HepG2 (cell line): ENCODE measurements around the gene AUTS2.

Experiments used
- ELF4 ChIP-seq: sonication (generic); formaldehyde crosslinking; IDR thresholded peaks from 2 replicates; pipeline ENCODE4 v1.5.0; 2020; ENCODE audit warnings: missing genetic modification reagents, mild to moderate bottlenecking, moderate library complexity, borderline replicate concordance
- HOXA7 ChIP-seq: sonication (generic); formaldehyde crosslinking; IDR thresholded peaks from 2 replicates; pipeline ENCODE4 v1.8.1; 2022; ENCODE audit warnings: mild to moderate bottlenecking, missing genetic modification reagents, moderate library complexity
- MED13 ChIP-seq: sonication (generic); formaldehyde crosslinking; IDR thresholded peaks from 2 replicates; pipeline ENCODE4 v1.5.0; 2020; ENCODE audit warnings: missing genetic modification reagents
- SRSF1 ChIP-seq: fragments of 200-400 bp; formaldehyde crosslinking; optimal IDR thresholded peaks from 2 replicates; pipeline ENCODE3; 2017; ENCODE audit warnings: mild to moderate bottlenecking, low read depth, low read length, moderate library complexity
- YY1 ChIP-seq: IDR thresholded peaks from 2 replicates; pipeline ENCODE4 v1.6.1; 2011; ENCODE audit warnings: low read length, low read depth, moderate library complexity, mild to moderate bottlenecking; ENCODE audit not compliant: insufficient read depth, insufficient replicate concordance
- ZNF225 ChIP-seq: sonication (generic); formaldehyde crosslinking; IDR thresholded peaks from 2 replicates; pipeline ENCODE4 v1.4.0; 2020; ENCODE audit warnings: mild to moderate bottlenecking, missing genetic modification reagents
- TF ChIP-seq, protein P1 (sequence below): sonication (generic); formaldehyde crosslinking; conservative IDR thresholded peaks from 2 replicates; pipeline ENCODE4 v1.4.0; 2020; ENCODE audit warnings: missing genetic modification reagents
- TF ChIP-seq, protein P2 (sequence below): sonication (generic); formaldehyde crosslinking; IDR thresholded peaks from 2 replicates; pipeline ENCODE4 v1.5.0; 2020; ENCODE audit warnings: mild to moderate bottlenecking, missing genetic modification reagents, moderate library complexity
- TF ChIP-seq, protein P3 (sequence below): sonication (generic); formaldehyde crosslinking; IDR thresholded peaks from 2 replicates; pipeline ENCODE4 v1.4.0; 2020; ENCODE audit warnings: missing genetic modification reagents
- TF ChIP-seq, protein P4 (sequence below): IDR thresholded peaks from 2 replicates; pipeline ENCODE4 v1.6.1; 2012; ENCODE audit warnings: low read length, improper control_type of control experiment
- TF ChIP-seq, protein P5 (sequence below): sonication (generic); formaldehyde crosslinking; IDR thresholded peaks from 2 replicates; pipeline ENCODE4 v1.8.0; 2022; ENCODE audit warnings: missing genetic modification reagents, mild to moderate bottlenecking, borderline replicate concordance
- TF ChIP-seq, protein P6 (sequence below): sonication (generic); formaldehyde crosslinking; IDR thresholded peaks from 2 replicates; pipeline ENCODE4 v1.4.0; 2020; ENCODE audit warnings: missing genetic modification reagents

DNA sequence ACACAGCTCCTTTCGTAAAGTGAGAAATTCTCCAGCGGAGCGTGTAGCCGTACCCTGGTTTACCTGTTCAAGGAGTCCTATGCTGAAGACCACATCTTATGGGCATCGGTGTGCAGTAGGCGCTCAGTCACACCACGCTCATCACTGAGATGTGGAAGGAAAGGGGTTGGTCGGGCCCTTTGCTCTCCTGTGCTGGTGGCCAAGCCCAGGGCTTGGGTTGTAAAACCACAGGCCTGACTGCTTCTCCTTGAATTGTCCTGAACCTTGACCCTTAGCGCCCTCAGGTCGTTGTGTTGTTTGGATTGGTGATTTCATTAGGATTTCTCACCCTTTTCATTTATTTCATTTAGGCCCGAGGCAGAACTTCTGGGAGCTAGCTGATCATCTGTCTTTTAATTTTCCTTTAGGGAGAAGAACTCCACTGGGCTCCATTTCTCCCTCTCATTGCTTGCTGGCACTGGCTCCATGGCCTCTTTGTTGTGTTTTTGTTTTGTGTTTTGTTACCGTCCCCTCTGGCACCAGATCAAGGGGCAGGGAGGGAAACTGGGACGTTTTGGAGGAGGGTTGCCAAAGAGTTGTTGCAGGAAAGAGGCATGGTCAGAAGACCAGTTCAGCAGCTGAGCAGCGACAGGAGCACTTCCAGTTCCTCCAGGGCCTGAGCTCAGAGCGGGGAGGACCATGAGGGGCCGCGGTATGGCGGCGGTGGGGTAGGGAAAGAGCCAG lies 1022.2 kb downstream of the AUTS2 start:
- TF ChIP-seq YY1 (no peak), MED13 (no peak), ZNF225 (CRISPR knock-in tag) (no peak), ELF4 (no peak), HOXA7 (CRISPR knock-in tag) (no peak), SRSF1 (no peak)
- TF ChIP-seq, protein P1, sequence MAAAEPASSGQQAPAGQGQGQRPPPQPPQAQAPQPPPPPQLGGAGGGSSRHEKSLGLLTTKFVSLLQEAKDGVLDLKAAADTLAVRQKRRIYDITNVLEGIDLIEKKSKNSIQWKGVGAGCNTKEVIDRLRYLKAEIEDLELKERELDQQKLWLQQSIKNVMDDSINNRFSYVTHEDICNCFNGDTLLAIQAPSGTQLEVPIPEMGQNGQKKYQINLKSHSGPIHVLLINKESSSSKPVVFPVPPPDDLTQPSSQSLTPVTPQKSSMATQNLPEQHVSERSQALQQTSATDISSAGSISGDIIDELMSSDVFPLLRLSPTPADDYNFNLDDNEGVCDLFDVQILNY, result no peak
- TF ChIP-seq, protein P2, sequence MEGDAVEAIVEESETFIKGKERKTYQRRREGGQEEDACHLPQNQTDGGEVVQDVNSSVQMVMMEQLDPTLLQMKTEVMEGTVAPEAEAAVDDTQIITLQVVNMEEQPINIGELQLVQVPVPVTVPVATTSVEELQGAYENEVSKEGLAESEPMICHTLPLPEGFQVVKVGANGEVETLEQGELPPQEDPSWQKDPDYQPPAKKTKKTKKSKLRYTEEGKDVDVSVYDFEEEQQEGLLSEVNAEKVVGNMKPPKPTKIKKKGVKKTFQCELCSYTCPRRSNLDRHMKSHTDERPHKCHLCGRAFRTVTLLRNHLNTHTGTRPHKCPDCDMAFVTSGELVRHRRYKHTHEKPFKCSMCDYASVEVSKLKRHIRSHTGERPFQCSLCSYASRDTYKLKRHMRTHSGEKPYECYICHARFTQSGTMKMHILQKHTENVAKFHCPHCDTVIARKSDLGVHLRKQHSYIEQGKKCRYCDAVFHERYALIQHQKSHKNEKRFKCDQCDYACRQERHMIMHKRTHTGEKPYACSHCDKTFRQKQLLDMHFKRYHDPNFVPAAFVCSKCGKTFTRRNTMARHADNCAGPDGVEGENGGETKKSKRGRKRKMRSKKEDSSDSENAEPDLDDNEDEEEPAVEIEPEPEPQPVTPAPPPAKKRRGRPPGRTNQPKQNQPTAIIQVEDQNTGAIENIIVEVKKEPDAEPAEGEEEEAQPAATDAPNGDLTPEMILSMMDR (CRISPR knock-in tag), result no peak
- TF ChIP-seq, protein P3, sequence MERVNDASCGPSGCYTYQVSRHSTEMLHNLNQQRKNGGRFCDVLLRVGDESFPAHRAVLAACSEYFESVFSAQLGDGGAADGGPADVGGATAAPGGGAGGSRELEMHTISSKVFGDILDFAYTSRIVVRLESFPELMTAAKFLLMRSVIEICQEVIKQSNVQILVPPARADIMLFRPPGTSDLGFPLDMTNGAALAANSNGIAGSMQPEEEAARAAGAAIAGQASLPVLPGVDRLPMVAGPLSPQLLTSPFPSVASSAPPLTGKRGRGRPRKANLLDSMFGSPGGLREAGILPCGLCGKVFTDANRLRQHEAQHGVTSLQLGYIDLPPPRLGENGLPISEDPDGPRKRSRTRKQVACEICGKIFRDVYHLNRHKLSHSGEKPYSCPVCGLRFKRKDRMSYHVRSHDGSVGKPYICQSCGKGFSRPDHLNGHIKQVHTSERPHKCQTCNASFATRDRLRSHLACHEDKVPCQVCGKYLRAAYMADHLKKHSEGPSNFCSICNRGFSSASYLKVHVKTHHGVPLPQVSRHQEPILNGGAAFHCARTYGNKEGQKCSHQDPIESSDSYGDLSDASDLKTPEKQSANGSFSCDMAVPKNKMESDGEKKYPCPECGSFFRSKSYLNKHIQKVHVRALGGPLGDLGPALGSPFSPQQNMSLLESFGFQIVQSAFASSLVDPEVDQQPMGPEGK, result no peak
- TF ChIP-seq, protein P4, sequence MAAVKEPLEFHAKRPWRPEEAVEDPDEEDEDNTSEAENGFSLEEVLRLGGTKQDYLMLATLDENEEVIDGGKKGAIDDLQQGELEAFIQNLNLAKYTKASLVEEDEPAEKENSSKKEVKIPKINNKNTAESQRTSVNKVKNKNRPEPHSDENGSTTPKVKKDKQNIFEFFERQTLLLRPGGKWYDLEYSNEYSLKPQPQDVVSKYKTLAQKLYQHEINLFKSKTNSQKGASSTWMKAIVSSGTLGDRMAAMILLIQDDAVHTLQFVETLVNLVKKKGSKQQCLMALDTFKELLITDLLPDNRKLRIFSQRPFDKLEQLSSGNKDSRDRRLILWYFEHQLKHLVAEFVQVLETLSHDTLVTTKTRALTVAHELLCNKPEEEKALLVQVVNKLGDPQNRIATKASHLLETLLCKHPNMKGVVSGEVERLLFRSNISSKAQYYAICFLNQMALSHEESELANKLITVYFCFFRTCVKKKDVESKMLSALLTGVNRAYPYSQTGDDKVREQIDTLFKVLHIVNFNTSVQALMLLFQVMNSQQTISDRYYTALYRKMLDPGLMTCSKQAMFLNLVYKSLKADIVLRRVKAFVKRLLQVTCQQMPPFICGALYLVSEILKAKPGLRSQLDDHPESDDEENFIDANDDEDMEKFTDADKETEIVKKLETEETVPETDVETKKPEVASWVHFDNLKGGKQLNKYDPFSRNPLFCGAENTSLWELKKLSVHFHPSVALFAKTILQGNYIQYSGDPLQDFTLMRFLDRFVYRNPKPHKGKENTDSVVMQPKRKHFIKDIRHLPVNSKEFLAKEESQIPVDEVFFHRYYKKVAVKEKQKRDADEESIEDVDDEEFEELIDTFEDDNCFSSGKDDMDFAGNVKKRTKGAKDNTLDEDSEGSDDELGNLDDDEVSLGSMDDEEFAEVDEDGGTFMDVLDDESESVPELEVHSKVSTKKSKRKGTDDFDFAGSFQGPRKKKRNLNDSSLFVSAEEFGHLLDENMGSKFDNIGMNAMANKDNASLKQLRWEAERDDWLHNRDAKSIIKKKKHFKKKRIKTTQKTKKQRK, result no peak
- TF ChIP-seq, protein P5, sequence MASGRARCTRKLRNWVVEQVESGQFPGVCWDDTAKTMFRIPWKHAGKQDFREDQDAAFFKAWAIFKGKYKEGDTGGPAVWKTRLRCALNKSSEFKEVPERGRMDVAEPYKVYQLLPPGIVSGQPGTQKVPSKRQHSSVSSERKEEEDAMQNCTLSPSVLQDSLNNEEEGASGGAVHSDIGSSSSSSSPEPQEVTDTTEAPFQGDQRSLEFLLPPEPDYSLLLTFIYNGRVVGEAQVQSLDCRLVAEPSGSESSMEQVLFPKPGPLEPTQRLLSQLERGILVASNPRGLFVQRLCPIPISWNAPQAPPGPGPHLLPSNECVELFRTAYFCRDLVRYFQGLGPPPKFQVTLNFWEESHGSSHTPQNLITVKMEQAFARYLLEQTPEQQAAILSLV (CRISPR knock-in tag), result no peak
- TF ChIP-seq, protein P6, sequence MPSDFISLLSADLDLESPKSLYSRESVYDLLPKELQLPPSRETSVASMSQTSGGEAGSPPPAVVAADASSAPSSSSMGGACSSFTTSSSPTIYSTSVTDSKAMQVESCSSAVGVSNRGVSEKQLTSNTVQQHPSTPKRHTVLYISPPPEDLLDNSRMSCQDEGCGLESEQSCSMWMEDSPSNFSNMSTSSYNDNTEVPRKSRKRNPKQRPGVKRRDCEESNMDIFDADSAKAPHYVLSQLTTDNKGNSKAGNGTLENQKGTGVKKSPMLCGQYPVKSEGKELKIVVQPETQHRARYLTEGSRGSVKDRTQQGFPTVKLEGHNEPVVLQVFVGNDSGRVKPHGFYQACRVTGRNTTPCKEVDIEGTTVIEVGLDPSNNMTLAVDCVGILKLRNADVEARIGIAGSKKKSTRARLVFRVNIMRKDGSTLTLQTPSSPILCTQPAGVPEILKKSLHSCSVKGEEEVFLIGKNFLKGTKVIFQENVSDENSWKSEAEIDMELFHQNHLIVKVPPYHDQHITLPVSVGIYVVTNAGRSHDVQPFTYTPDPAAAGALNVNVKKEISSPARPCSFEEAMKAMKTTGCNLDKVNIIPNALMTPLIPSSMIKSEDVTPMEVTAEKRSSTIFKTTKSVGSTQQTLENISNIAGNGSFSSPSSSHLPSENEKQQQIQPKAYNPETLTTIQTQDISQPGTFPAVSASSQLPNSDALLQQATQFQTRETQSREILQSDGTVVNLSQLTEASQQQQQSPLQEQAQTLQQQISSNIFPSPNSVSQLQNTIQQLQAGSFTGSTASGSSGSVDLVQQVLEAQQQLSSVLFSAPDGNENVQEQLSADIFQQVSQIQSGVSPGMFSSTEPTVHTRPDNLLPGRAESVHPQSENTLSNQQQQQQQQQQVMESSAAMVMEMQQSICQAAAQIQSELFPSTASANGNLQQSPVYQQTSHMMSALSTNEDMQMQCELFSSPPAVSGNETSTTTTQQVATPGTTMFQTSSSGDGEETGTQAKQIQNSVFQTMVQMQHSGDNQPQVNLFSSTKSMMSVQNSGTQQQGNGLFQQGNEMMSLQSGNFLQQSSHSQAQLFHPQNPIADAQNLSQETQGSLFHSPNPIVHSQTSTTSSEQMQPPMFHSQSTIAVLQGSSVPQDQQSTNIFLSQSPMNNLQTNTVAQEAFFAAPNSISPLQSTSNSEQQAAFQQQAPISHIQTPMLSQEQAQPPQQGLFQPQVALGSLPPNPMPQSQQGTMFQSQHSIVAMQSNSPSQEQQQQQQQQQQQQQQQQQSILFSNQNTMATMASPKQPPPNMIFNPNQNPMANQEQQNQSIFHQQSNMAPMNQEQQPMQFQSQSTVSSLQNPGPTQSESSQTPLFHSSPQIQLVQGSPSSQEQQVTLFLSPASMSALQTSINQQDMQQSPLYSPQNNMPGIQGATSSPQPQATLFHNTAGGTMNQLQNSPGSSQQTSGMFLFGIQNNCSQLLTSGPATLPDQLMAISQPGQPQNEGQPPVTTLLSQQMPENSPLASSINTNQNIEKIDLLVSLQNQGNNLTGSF (CRISPR knock-in tag), result no peak
